Epidermal melanocyte (primary cell): ENCODE measurements around the gene OAS1.

Experiments used
- DNase-seq: peaks from one replicate; pipeline ENCODE4 v3.0.0; 2011; ENCODE audit warnings: low spot score; ENCODE audit not compliant: insufficient read length

The OAS1 gene

DNA sequence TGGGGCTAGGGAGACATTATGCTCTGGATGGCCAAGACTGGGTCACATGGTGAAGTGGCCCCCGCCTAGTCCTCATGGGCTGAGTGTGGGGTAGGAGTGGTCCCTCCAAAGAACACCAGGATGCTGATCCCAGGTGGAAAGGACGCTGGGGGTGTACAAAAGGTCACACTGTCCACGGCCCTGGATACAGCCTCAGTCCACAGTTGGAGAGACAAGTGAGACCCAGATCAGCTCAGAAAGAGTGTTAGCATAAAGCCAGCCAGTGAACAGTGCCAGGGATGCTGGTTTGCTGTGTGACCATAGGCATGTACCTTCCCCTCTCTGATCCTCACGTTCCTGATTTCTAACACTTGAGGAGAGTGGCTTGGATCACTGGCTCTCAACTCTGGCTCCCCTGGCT is 58.2 kb downstream of the OAS1 start:
- DNase-seq: no peak

DNA sequence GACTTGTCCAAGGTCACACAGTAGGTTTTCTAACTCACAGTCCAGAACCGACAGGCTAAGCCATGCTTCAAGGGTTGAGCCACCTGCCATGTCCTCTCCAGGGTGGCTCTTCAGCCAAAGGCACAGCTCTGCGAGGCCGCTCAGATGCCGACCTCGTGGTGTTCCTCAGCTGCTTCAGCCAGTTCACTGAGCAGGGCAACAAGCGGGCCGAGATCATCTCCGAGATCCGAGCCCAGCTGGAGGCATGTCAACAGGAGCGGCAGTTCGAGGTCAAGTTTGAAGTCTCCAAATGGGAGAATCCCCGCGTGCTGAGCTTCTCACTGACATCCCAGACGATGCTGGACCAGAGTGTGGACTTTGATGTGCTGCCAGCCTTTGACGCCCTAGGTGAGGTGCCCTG is 58.9 kb downstream of the OAS1 start:
- no peak for DNase-seq

GRCh38 chr12:112967306-112967705 is 60.5 kb downstream of the OAS1 start:
- no peak for DNase-seq

DNA sequence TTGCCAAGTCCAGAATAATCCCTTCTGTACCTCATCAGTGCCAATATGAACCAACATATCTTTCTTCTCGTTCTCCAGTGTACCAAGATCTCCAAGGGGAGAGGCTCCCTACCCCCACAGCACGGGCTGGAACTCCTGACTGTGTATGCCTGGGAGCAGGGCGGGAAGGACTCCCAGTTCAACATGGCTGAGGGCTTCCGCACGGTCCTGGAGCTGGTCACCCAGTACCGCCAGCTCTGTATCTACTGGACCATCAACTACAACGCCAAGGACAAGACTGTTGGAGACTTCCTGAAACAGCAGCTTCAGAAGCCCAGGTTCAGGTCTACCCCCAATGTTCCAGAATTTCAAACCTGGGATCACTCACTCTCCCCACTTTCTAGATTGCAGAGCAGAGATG is 61.1 kb downstream of the OAS1 start:
- DNase-seq: no peak
